Esophagus squamous epithelium (tissue), 4 donors: ENCODE results near the gene CKM.

Experiments
- CTCF ChIP-seq, 6 experiments: fragments of 450-650 bp in 4 of 6; fragments of 200-600 bp in 2 of 6; sonication (generic) in 2 of 6; IDR thresholded peaks; one replicate each; pipeline ENCODE4 v1.5.1; 2016 to 2019; ENCODE audit warnings: antibody characterized with exemption in 6 of 6, mild to moderate bottlenecking in 4 of 6, moderate library complexity in 4 of 6
- POLR2A ChIP-seq, 4 donors: fragments of 450-650 bp; IDR thresholded peaks; one replicate each; pipeline ENCODE4 v1.6.1; 2017; ENCODE audit warnings: antibody characterized with exemption in 4 of 4, mild to moderate bottlenecking in 4 of 4, moderate library complexity in 3 of 4

DNA sequence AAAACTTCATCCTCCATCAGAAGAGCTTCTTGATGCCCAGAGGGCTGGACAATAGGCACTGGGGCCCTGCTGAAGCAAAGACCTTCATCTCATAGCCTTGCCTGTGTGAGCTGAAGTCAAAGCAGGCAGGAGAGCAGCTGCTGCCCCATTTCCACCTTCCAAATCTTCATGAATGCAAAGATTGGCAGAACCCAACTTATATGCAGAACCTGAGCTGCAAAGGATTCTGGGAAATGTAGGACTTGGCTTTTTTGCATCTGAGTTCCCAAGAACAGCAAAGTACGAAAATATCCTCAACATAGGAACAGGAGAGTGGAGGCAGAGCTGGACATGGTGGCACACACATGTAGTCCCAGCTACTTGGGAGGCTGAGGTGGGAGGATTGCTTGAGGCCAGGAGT, 30.8 kb downstream of the CKM start:
- no peak for TF ChIP-seq CTCF (IDR thresholded peaks at IDR 0.05)
- TF ChIP-seq POLR2A (IDR thresholded peaks at IDR 0.05) = no peak
